Measurements from ENCODE around the gene DPYSL4. TPM values are rescaled to one million over a fixed set of nuclear protein-coding genes. Genes with fewer than 3 reads are reported as not detected.

DPYSL4 gene
- total and polyA plus RNA-seq, 2 of the 13 experiments (the other 11 are each of a cell fraction or from before 2014, with no cell fraction given): 0.84 to 1.2 TPM

GRCh38 chr10:132193907-132194552, 7.3 kb downstream of the DPYSL4 start (continued):
- TF ChIP-seq RXRB (CRISPR knock-in tag; IDR thresholded peaks at IDR 0.05; ENCODE audit: borderline replicate concordance) (0 out of 2 replicates have a peak, but pooled peaks have one; percentile 31), FOXM1 (CRISPR knock-in tag; IDR thresholded peaks at IDR 0.05) (no peak), ZNF367 (CRISPR knock-in tag; IDR thresholded peaks at IDR 0.05; ENCODE audit: borderline replicate concordance) (no peak; the same call in 1 of the 2 replicates), ZNF768 (CRISPR knock-in tag; IDR thresholded peaks at IDR 0.05) (peak; percentile 57; the same call in 1 of the 2 replicates), ZNF776 (CRISPR knock-in tag; IDR thresholded peaks at IDR 0.05) (0 out of 2 replicates have a peak, but pooled peaks have one; percentile 25), ZNF782 (CRISPR knock-in tag; IDR thresholded peaks at IDR 0.05; ENCODE audit: borderline replicate concordance) (no peak), ZNF891 (CRISPR knock-in tag; IDR thresholded peaks at IDR 0.05) (peak; percentile 66; the same call in 1 of the 2 replicates), SALL1 (CRISPR knock-in tag; IDR thresholded peaks at IDR 0.05) (peak; percentile 81), CBX5 (CRISPR knock-in tag; IDR thresholded peaks at IDR 0.05; ENCODE audit: borderline replicate concordance) (no peak), RARA (CRISPR knock-in tag; IDR thresholded peaks at IDR 0.05) (peak; percentile 28; the same call in 1 of the 2 replicates), KLF16 (CRISPR knock-in tag; IDR thresholded peaks at IDR 0.05) (0 out of 4 replicates have a peak, but pooled peaks of 1 of the 2 experiments have one; percentile 40), ZFP90 (CRISPR knock-in tag; IDR thresholded peaks at IDR 0.05; ENCODE audit: borderline replicate concordance) (no peak), ZNF430 (CRISPR knock-in tag; IDR thresholded peaks at IDR 0.05) (peak; percentile 41; the same call in 1 of the 2 replicates), ZFP82 (CRISPR knock-in tag; IDR thresholded peaks at IDR 0.05; ENCODE audit: borderline replicate concordance) (no peak), AHR (CRISPR knock-in tag; IDR thresholded peaks at IDR 0.05) (peak; percentile 91), NR2F1 (CRISPR knock-in tag; IDR thresholded peaks at IDR 0.05) (no peak), ZNF558 (CRISPR knock-in tag; IDR thresholded peaks at IDR 0.05; ENCODE audit: borderline replicate concordance) (peak; percentile 41; the same call in 1 of the 2 replicates), ZNF7 (CRISPR knock-in tag; IDR thresholded peaks at IDR 0.05) (0 out of 2 replicates have a peak, but pooled peaks have one; percentile 24), RNF219 (CRISPR knock-in tag; IDR thresholded peaks at IDR 0.05) (no peak)
- TF ChIP-seq, protein P1, sequence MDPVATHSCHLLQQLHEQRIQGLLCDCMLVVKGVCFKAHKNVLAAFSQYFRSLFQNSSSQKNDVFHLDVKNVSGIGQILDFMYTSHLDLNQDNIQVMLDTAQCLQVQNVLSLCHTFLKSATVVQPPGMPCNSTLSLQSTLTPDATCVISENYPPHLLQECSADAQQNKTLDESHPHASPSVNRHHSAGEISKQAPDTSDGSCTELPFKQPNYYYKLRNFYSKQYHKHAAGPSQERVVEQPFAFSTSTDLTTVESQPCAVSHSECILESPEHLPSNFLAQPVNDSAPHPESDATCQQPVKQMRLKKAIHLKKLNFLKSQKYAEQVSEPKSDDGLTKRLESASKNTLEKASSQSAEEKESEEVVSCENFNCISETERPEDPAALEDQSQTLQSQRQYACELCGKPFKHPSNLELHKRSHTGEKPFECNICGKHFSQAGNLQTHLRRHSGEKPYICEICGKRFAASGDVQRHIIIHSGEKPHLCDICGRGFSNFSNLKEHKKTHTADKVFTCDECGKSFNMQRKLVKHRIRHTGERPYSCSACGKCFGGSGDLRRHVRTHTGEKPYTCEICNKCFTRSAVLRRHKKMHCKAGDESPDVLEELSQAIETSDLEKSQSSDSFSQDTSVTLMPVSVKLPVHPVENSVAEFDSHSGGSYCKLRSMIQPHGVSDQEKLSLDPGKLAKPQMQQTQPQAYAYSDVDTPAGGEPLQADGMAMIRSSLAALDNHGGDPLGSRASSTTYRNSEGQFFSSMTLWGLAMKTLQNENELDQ (CRISPR knock-in tag; IDR thresholded peaks at IDR 0.05; ENCODE audit: borderline replicate concordance): peak; percentile 76; the same call in 1 of the 2 replicates
- TF ChIP-seq, protein P2, sequence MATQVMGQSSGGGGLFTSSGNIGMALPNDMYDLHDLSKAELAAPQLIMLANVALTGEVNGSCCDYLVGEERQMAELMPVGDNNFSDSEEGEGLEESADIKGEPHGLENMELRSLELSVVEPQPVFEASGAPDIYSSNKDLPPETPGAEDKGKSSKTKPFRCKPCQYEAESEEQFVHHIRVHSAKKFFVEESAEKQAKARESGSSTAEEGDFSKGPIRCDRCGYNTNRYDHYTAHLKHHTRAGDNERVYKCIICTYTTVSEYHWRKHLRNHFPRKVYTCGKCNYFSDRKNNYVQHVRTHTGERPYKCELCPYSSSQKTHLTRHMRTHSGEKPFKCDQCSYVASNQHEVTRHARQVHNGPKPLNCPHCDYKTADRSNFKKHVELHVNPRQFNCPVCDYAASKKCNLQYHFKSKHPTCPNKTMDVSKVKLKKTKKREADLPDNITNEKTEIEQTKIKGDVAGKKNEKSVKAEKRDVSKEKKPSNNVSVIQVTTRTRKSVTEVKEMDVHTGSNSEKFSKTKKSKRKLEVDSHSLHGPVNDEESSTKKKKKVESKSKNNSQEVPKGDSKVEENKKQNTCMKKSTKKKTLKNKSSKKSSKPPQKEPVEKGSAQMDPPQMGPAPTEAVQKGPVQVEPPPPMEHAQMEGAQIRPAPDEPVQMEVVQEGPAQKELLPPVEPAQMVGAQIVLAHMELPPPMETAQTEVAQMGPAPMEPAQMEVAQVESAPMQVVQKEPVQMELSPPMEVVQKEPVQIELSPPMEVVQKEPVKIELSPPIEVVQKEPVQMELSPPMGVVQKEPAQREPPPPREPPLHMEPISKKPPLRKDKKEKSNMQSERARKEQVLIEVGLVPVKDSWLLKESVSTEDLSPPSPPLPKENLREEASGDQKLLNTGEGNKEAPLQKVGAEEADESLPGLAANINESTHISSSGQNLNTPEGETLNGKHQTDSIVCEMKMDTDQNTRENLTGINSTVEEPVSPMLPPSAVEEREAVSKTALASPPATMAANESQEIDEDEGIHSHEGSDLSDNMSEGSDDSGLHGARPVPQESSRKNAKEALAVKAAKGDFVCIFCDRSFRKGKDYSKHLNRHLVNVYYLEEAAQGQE (IDR thresholded peaks at IDR 0.05; ENCODE audit: borderline replicate concordance in 1 of 2, low read depth in 1 of 2, low read length in 2 of 2): peak; percentile 97 to 98
